GM19468 (cell line): ENCODE results near the gene CGNL1.

Source experiments
- ATAC-seq: cut with Tn5 transposase; IDR thresholded peaks from one replicate; pipeline ENCODE4 v1.9.1; 2021; ENCODE audit warnings: mild to moderate bottlenecking, moderate library complexity, moderate number of reproducible peaks; ENCODE audit not compliant: unreplicated experiment; ENCODE audit errors: extremely low read depth

The CGNL1 gene

GRCh38 chr15:57415602-57416001, 39.3 kb downstream of the CGNL1 start:
- no peak for ATAC-seq

- no peak for ATAC-seq
Observed at GRCh38 chr15:57418635-57419034, 42.3 kb downstream of the CGNL1 start.

DNA sequence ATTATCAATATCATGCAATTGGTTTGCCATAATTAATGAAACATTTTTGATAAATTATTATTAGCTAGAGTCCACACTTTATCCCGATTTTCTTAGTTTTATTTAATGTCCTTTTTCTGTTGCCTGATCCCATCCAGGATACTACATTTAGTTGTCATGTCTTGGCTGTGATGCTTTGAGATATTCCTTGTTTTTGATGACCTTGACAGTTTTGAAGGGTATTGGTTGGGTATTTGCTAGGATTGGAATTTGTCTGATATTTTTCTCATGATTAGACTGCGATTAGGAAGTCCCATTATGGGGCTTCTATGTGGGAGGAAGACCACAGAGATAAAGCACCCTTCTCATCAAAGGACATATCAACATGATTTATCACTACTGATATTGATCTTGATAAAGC, 43.0 kb downstream of the CGNL1 start:
- ATAC-seq = no peak

GRCh38 chr15:57421110-57421509, 44.8 kb downstream of the CGNL1 start:
- no peak for ATAC-seq

GRCh38 chr15:57421551-57421950, 45.2 kb downstream of the CGNL1 start:
- no peak for ATAC-seq

GRCh38 chr15:57422113-57422754, 45.9 kb downstream of the CGNL1 start:
- peak; percentile 24 for ATAC-seq

DNA sequence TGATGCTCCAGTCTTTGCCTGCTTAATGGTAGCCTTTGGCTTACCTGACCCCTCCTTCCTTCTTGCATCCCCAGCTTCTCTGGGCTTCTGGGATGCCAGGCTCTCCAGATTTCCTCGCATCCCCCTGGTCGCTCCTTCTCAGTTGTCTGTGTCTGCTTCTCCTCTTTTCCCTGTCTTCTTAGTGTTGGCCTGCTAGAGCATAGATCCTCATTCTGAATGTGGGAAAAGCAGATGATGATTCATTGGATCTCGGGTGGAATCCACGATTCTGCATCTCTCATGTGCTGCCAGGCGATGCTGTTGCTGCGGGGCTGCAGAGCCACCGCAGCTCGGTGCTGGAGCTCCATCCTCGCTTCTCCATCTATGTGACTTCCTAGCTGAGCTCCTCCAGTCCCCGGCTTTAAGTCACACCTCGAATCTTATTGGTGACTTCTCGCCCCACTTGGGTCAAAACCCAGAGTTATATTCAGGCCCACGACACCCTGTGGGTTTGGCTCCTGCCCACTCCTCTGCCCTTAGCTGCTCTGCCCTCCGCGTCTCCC, 47.4 kb downstream of the CGNL1 start:
- ATAC-seq = no peak

GRCh38 chr15:57424628-57425405, 48.5 kb downstream of the CGNL1 start:
- no peak for ATAC-seq

- no peak for ATAC-seq
Observed at GRCh38 chr15:57425842-57426241, 49.5 kb downstream of the CGNL1 start.

DNA sequence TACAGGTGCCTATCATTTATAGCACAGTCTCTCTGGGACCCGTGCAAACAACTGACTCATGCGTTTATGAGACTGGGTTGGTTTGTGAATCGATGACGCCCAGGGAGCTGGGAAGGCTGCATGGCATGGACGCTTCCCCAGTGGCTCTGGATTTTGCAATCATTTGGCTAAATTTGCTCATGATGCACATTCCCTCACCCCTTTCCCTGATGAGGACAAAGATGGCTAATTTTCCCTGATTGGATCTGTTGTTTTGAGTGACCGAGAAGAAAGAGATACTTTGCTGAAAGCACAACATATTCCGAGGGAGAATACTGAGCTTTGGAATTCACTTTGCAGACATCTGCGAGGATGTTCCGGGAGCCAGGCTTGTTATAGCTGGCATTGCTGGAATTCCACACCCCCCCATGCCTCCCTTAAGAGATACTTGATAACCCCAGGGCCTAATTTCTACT, 51.1 kb downstream of the CGNL1 start:
- no peak for ATAC-seq

GRCh38 chr15:57432141-57432741, 55.9 kb downstream of the CGNL1 start:
- ATAC-seq = no peak

GRCh38 chr15:57436166-57436565, 59.9 kb downstream of the CGNL1 start:
- ATAC-seq = no peak

DNA sequence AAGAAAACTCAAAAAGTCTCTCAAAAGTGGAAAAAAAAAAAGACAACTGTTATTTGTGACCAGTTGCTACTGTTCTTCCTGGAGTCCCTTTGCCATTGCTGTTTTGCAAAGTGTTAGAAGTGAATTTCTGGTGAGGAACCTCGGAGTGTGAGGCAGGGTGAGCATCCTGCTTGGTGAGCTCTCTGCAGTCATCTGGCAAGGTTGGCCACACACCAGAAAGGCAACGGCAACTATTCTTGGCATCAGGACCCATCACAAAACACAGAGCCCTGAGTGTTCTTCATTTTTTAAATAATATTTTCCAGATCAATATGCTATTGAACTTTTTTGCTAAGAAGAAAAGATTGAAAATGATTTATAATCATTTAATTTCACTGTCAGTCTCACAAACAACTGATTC, 60.7 kb downstream of the CGNL1 start:
- ATAC-seq = no peak

DNA sequence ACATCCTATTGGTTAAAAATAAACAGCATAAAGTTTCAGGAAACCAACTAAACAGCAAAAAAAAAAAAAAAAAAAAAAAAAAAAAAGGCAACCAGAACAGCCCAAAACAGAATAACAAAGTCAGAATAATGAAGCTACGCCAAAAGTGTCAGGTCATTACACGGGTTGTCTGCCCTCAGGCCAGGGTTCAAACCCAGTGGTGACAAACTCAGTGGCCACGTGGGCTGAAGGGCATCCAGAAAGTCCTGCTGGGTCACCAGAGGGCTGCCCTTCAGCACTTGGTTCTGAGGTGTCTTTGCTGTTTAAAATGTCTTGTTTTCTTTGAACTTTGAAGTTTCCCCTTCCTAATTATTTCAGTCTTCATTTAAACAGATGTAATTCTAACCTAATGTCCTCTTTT, 61.3 kb downstream of the CGNL1 start:
- no peak for ATAC-seq

GRCh38 chr15:57438166-57438565, 61.9 kb downstream of the CGNL1 start:
- ATAC-seq = no peak

DNA sequence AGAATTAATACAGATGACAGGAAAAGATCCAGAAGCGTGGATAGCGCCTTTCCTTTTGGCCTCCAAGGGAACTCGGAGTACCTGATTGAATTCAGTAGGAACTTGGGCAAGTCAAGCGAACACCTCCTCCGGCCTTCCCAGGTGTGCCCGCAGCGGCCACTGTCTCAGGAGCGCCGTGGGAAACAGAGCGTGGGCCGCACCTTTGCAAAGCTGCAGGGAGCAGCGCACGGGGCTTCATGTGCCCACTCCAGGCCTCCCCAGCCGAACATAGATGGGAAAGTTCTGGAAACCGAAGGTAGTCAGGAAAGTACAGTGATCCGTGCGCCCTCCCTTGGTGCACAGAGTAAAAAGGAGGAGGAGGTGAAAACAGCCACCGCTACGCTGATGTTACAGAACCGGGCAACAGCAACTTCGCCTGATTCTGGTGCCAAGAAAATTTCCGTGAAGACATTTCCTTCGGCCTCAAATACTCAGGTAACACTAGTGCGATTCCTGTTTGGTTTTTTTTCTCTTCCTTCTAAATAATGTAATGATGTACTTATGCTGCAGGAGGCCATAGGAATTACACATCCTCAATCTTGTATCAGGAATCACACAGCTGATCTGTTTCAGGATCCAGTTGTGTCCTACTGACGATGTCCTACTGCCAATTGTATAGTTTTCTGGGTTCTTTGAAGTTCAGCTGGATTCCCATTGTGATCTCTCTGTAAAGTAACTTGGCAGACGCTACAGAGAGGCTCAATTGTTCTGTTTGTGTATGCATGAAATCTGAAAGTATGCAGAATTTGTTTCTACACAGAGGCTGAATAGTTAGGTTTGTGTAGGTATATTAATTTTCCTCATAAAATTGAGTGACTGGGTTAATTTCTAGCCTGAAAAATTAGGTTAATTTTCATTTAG, 63.1 kb downstream of the CGNL1 start:
- no peak for ATAC-seq

GRCh38 chr15:57440167-57440566, 63.9 kb downstream of the CGNL1 start:
- no peak for ATAC-seq

DNA sequence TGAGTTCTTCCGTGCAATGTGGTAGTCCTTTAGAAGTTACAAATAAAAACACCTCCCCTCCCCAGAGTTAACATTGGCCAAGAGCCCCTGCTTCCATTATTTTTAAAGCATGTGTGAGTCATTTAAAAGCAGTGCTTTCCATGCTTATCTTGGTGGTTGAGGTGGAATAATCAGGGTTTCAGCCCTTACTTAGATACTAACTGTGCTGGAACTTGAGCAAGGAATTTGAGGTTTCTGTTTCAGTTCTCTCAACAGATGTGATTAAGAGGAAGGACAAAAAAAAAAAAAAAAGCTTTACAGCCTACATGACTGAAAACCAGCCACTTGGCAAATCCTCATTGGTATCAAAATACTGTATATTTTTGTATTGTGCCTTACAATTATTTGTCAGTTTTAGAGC, 64.5 kb downstream of the CGNL1 start:
- ATAC-seq = no peak

DNA sequence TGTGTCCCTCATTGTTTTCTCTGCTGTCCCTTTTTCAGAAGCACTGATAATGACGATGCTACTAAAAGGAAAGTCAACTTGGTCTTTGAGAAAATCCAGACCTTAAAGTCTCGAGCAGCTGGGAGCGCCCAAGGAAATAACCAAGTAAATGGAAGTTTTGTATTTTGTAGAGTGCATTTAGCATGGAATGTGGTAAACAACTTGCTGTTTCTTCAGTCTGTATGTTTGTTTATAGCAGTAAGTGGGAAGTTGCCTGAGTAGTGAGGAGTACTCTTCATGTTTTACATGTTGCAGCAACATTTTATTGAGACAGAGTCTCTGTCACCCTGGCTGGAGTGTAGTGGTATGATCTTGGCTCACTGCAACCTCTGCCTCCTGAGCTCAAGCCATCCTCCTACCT, 66.0 kb downstream of the CGNL1 start:
- no peak for ATAC-seq

DNA sequence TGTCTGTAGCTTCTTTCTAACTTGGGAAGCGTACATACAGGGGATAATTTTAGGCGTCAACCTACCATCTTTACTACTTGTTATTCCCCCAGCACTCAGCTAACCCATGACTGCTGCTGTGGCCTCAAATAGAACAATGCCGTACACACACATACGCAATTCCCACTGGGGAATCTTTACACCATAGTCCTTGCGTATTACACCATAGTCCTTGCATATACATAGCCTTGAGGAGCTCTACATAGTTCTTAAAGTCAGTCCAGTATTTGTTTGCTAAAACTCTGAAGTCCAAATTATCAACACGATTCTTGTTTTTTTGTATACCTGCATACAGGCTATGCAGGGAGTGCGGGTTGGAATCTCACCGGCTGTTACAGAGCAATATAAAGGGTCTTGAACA, 67.2 kb downstream of the CGNL1 start:
- no peak for ATAC-seq
